SK-N-SH (cell line): ENCODE results near the gene PLA2G2D. TPM values are rescaled to one million over a fixed set of nuclear protein-coding genes. Genes with fewer than 3 reads are reported as not detected.

ENCODE experiments used
- CTCF ChIA-PET: fragments of 300-600, 350-600 bp; formaldehyde crosslinking; extraction: SDS; loops from one replicate; lab custom pipeline; 2021; lab: Yijun Ruan, JAX
- POLR2A ChIA-PET: fragments of 350-600 bp; sonication (Branson Sonifier 250); formaldehyde crosslinking; extraction: SDS; loops from one replicate; lab custom pipeline; 2020; ENCODE audit warnings: antibody characterized with exemption, inconsistent platforms; lab: Yijun Ruan, JAX
- DNase-seq: peaks from one replicate; pipeline ENCODE4 v3.0.0; 2012
- H2AFZ ChIP-seq: fragments of 200-600 bp; sonication (generic); 2 replicates; pipeline ENCODE4 v1.8.1; 2016; ENCODE audit warnings: antibody characterized with exemption, mild to moderate bottlenecking, low read depth
- H3F3A ChIP-seq: fragments of 200-600 bp; sonication (generic); replicated peaks from 2 replicates; pipeline ENCODE3; 2016; ENCODE audit warnings: antibody characterized with exemption, mild to moderate bottlenecking; ENCODE audit not compliant: insufficient read depth
- H3K27ac ChIP-seq, 2 experiments: fragments of 200-500 bp in 1 of 2; fragments of 200-600 bp in 1 of 2; sonication (Bioruptor generic) in 1 of 2; sonication (generic), shearing (Covaris generic) in 1 of 2; 2 replicates each; pipeline versions ENCODE4 v1.5.1 to v1.6.1; 2014 to 2016; ENCODE audit warnings: low read depth in 2 of 2, inconsistent platforms in 1 of 2, low read length in 1 of 2, mild to moderate bottlenecking in 1 of 2, mixed read lengths in 1 of 2
- H3K27me3 ChIP-seq: fragments of 200-600 bp; sonication (generic), shearing (Covaris generic); 2 replicates; pipeline ENCODE4 v1.6.1; 2016; ENCODE audit warnings: mixed run types; ENCODE audit not compliant: insufficient read depth
- H3K36me3 ChIP-seq, 2 experiments: fragments of 200-500 bp in 1 of 2; fragments of 200-600 bp in 1 of 2; sonication (Bioruptor generic) in 1 of 2; sonication (generic) in 1 of 2; replicated peaks in 1 of 2; 2 replicates each; pipeline versions ENCODE3 to v1.5.1; 2014 to 2016; ENCODE audit warnings: low read length in 1 of 2, mild to moderate bottlenecking in 1 of 2; ENCODE audit not compliant: insufficient read depth in 2 of 2, control insufficient read depth in 1 of 2
- H3K4me1 ChIP-seq, 2 experiments: fragments of 200-500 bp in 1 of 2; fragments of 200-600 bp in 1 of 2; sonication (Bioruptor generic) in 1 of 2; sonication (generic), shearing (Covaris generic) in 1 of 2; 2 replicates each; pipeline versions ENCODE4 v1.5.1 to v1.6.1; 2014 to 2016; ENCODE audit warnings: low read depth in 1 of 2, low read length in 1 of 2, mixed run types in 1 of 2; ENCODE audit not compliant: insufficient read depth in 2 of 2, control insufficient read depth in 1 of 2
- H3K4me2 ChIP-seq: fragments of 200-600 bp; sonication (generic), shearing (Covaris generic); 2 replicates; pipeline ENCODE4 v1.6.1; 2017; ENCODE audit warnings: mixed run types
- H3K4me3 ChIP-seq, 2 experiments: fragments of 200-500 bp in 1 of 2; fragments of 200-600 bp in 1 of 2; sonication (Bioruptor generic) in 1 of 2; sonication (generic), shearing (Covaris generic) in 1 of 2; 2 replicates each; pipeline versions ENCODE4 v1.5.1 to v1.8.1; 2014 to 2016; ENCODE audit warnings: low read depth in 2 of 2, inconsistent platforms in 1 of 2, low read length in 1 of 2, mild to moderate bottlenecking in 1 of 2, mixed read lengths in 1 of 2, moderate library complexity in 1 of 2
- H3K79me2 ChIP-seq: fragments of 200-600 bp; sonication (generic); 2 replicates; pipeline ENCODE4 v1.8.1; 2017; ENCODE audit warnings: mild to moderate bottlenecking; ENCODE audit not compliant: insufficient read depth
- H3K9ac ChIP-seq: fragments of 200-600 bp; sonication (generic); 2 replicates; pipeline ENCODE4 v1.6.1; 2017; ENCODE audit warnings: mixed run types
- H3K9me2 ChIP-seq: fragments of 200-600 bp; sonication (generic); 2 replicates; pipeline ENCODE4 v1.6.1; 2017; ENCODE audit warnings: mixed run types
- H3K9me3 ChIP-seq: fragments of 200-600 bp; sonication (generic); 2 replicates; pipeline ENCODE4 v1.6.1; 2017; ENCODE audit warnings: mixed run types, mild to moderate bottlenecking, moderate library complexity
- H4K20me1 ChIP-seq: fragments of 200-600 bp; sonication (generic); 2 replicates; pipeline ENCODE4 v1.6.1; 2017; ENCODE audit warnings: mild to moderate bottlenecking, mixed run types; ENCODE audit not compliant: insufficient read depth
- CHD2 ChIP-seq: fragments of 150-350 bp; IDR thresholded peaks from 2 replicates; pipeline ENCODE4 v1.6.1; 2018; ENCODE audit warnings: low read length; ENCODE audit not compliant: partially characterized antibody
- EP300 ChIP-seq, 2 experiments: IDR thresholded peaks; 2 replicates each; pipeline versions ENCODE4 v1.4.0 to v1.6.1; 2012; ENCODE audit warnings: borderline replicate concordance in 1 of 2, low read depth in 1 of 2, low read length in 1 of 2
- FOXM1 ChIP-seq: IDR thresholded peaks from 2 replicates; pipeline ENCODE4 v1.4.0; 2012; ENCODE audit warnings: low read depth, mild to moderate bottlenecking
- GABPA ChIP-seq: IDR thresholded peaks from 2 replicates; pipeline ENCODE4 v1.4.0; 2012; ENCODE audit warnings: low read depth, mild to moderate bottlenecking
- JUND ChIP-seq: IDR thresholded peaks from 2 replicates; pipeline ENCODE4 v1.4.0; 2012
- MAX ChIP-seq: IDR thresholded peaks from 2 replicates; pipeline ENCODE4 v1.4.0; 2012; ENCODE audit warnings: low read depth
- MXI1 ChIP-seq: IDR thresholded peaks from 2 replicates; pipeline ENCODE4 v1.6.1; 2012; ENCODE audit warnings: mild to moderate bottlenecking, low read depth, low read length, improper control_type of control experiment
- POLR2AphosphoS5 ChIP-seq: IDR thresholded peaks from 2 replicates; pipeline ENCODE4 v1.6.1; 2012; ENCODE audit warnings: low read depth, low read length
- RCOR1 ChIP-seq: fragments of 150-350 bp; IDR thresholded peaks from 2 replicates; pipeline ENCODE4 v1.6.1; 2017; ENCODE audit warnings: antibody characterized with exemption, low read length
- RFX5 ChIP-seq: IDR thresholded peaks from 2 replicates; pipeline ENCODE4 v1.6.1; 2012; ENCODE audit warnings: mild to moderate bottlenecking, improper control_type of control experiment, low read length
- SMC3 ChIP-seq: IDR thresholded peaks from 2 replicates; pipeline ENCODE4 v1.6.1; 2012; ENCODE audit warnings: low read depth, low read length, improper control_type of control experiment
- TAF1 ChIP-seq: IDR thresholded peaks from 2 replicates; pipeline ENCODE4 v1.6.1; 2012; ENCODE audit warnings: low read depth, mild to moderate bottlenecking, low read length, moderate library complexity, borderline replicate concordance
- TCF12 ChIP-seq: IDR thresholded peaks from 2 replicates; pipeline ENCODE4 v1.4.0; 2012
- YY1 ChIP-seq: IDR thresholded peaks from 2 replicates; pipeline ENCODE4 v1.4.0; 2012; ENCODE audit warnings: low read depth, mild to moderate bottlenecking
- WGBS: methylation state at CpG from one replicate; pipeline ENCODE4 v1.1.6; 2017; ENCODE audit warnings: low lambda C conversion rate; 5-methylcytosine and 5-hydroxymethylcytosine counted together
- polyA plus RNA-seq, 3 experiments: library from polyadenylated mRNA; depleted of rRNA; stranded (reverse); fragments of >200 nt; gene quantifications; 2 replicates each; pipeline ENCODE4 v1.2.3, GENCODE V29; 2012
- TF ChIP-seq, protein P1 (sequence below): IDR thresholded peaks from 2 replicates; pipeline ENCODE4; 2012
- TF ChIP-seq, protein P2 (sequence below): fragments of 200-600 bp; sonication (generic); IDR thresholded peaks from 2 replicates; pipeline ENCODE4 v1.6.1; 2017; ENCODE audit warnings: antibody characterized with exemption, mild to moderate bottlenecking, moderate library complexity
- TF ChIP-seq, protein P3 (sequence below): fragments of 150-350 bp; IDR thresholded peaks from 2 replicates; pipeline ENCODE4 v1.6.1; 2017; ENCODE audit warnings: antibody characterized with exemption, low read length, low read depth, borderline replicate concordance

The PLA2G2D gene
- polyA plus RNA-seq, 1 of the 3 experiments (the other 2 are of a cell fraction) = not detected

- Histone ChIP-seq H3K9me2 (no peaks in the 10 kb centered on the region), H2AFZ (no peak overlapping the region), H3K27ac (no peak overlapping the region), H3K79me2 (no peaks in the 10 kb centered on the region), H3K27me3 (peaks cover 15% of the 10 kb centered on the region; the same call in 1 of the 2 replicates), H3K9me3 (no peaks in the 10 kb centered on the region), H3K4me3 (no peak overlapping the region), H3K4me1 (no peaks in the 10 kb centered on the region), H4K20me1 (no peaks in the 10 kb centered on the region), H3F3A (no peaks in the 10 kb centered on the region), H3K9ac (no peak overlapping the region), H3K4me2 (no peak overlapping the region), H3K36me3 (no peaks in the 10 kb centered on the region)
- TF ChIP-seq TCF12 (no peak), EP300 (IDR thresholded peaks at IDR 0.05; ENCODE audit: borderline replicate concordance in 1 of 2, low read depth in 1 of 2, low read length in 1 of 2) (no peak), RFX5 (no peak), GABPA (no peak), SMC3 (no peak), TAF1 (no peak), MAX (no peak), CHD2 (no peak), FOXM1 (no peak), MXI1 (no peak), JUND (no peak), RCOR1 (no peak), POLR2AphosphoS5 (no peak), YY1 (no peak)
- TF ChIP-seq, protein P1, sequence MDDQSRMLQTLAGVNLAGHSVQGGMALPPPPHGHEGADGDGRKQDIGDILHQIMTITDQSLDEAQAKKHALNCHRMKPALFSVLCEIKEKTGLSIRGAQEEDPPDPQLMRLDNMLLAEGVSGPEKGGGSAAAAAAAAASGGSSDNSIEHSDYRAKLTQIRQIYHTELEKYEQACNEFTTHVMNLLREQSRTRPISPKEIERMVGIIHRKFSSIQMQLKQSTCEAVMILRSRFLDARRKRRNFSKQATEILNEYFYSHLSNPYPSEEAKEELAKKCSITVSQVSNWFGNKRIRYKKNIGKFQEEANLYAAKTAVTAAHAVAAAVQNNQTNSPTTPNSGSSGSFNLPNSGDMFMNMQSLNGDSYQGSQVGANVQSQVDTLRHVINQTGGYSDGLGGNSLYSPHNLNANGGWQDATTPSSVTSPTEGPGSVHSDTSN = no peak
- TF ChIP-seq, protein P2, sequence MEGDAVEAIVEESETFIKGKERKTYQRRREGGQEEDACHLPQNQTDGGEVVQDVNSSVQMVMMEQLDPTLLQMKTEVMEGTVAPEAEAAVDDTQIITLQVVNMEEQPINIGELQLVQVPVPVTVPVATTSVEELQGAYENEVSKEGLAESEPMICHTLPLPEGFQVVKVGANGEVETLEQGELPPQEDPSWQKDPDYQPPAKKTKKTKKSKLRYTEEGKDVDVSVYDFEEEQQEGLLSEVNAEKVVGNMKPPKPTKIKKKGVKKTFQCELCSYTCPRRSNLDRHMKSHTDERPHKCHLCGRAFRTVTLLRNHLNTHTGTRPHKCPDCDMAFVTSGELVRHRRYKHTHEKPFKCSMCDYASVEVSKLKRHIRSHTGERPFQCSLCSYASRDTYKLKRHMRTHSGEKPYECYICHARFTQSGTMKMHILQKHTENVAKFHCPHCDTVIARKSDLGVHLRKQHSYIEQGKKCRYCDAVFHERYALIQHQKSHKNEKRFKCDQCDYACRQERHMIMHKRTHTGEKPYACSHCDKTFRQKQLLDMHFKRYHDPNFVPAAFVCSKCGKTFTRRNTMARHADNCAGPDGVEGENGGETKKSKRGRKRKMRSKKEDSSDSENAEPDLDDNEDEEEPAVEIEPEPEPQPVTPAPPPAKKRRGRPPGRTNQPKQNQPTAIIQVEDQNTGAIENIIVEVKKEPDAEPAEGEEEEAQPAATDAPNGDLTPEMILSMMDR = no peak
- TF ChIP-seq, protein P3, sequence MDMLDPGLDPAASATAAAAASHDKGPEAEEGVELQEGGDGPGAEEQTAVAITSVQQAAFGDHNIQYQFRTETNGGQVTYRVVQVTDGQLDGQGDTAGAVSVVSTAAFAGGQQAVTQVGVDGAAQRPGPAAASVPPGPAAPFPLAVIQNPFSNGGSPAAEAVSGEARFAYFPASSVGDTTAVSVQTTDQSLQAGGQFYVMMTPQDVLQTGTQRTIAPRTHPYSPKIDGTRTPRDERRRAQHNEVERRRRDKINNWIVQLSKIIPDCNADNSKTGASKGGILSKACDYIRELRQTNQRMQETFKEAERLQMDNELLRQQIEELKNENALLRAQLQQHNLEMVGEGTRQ = no peak
- ChIA-PET POLR2A (no interaction called here), CTCF (interaction anchor here (1.3 to 2.0 kb wide), 3 partner anchors 12 to 115 kb away, joined by 3 to 5 read pairs (median 5); no protein-coding TSS in a partner anchor)
- no peak for DNase-seq
- 0% methylated on average over 1 of the region's 3 CpGs for WGBS
Measured at GRCh38 chr1:20090119-20090518, 29.2 kb downstream of the PLA2G2D start.
